H9 (cell line): ENCODE measurements around the gene USP37. TPM values are rescaled to one million over a fixed set of nuclear protein-coding genes. Genes with fewer than 3 reads are reported as not detected.

Experiments used
- DNase-seq: peaks from one replicate; pipeline ENCODE4 v3.0.0-alpha.2; 2017
- H2AFZ ChIP-seq: one replicate; pipeline ENCODE4 v1.6.1; 2013; ENCODE audit warnings: mild to moderate bottlenecking, low read length, control low read depth, moderate library complexity
- H2AK5ac ChIP-seq: 2 replicates; pipeline ENCODE4 v1.6.1; 2013; ENCODE audit warnings: low read length, control low read depth, mixed read lengths; ENCODE audit not compliant: insufficient read length
- H2BK120ac ChIP-seq: one replicate; pipeline ENCODE4 v1.6.1; 2013; ENCODE audit warnings: low read depth, mild to moderate bottlenecking, low read length, control low read depth, inconsistent platforms; ENCODE audit not compliant: poor library complexity, severe bottlenecking
- H2BK12ac ChIP-seq: 2 replicates; pipeline ENCODE4 v1.6.1; 2013; ENCODE audit warnings: low read length, control low read depth, mixed read lengths, low read depth; ENCODE audit not compliant: insufficient read length
- H2BK15ac ChIP-seq: 2 replicates; pipeline ENCODE4 v1.6.1; 2013; ENCODE audit warnings: low read depth, low read length, control low read depth
- H2BK20ac ChIP-seq: one replicate; pipeline ENCODE4 v1.6.1; 2013; ENCODE audit warnings: low read depth, mild to moderate bottlenecking, low read length, control low read depth, inconsistent platforms; ENCODE audit not compliant: poor library complexity, severe bottlenecking
- H2BK5ac ChIP-seq: 2 replicates; pipeline ENCODE4 v1.6.1; 2013; ENCODE audit warnings: low read length, control low read depth, mixed read lengths; ENCODE audit not compliant: insufficient read length
- H3K14ac ChIP-seq: 2 replicates; pipeline ENCODE4 v1.6.1; 2013; ENCODE audit warnings: low read length, control low read depth; ENCODE audit not compliant: insufficient read depth
- H3K18ac ChIP-seq: 2 replicates; pipeline ENCODE4 v1.6.1; 2013; ENCODE audit warnings: low read depth, mild to moderate bottlenecking, mixed read lengths, low read length, control low read depth; ENCODE audit not compliant: insufficient read length
- H3K23ac ChIP-seq: 2 replicates; pipeline ENCODE4 v1.6.1; 2013; ENCODE audit warnings: low read length, control low read depth, mixed read lengths, low read depth; ENCODE audit not compliant: insufficient read length
- H3K23me2 ChIP-seq: 2 replicates; pipeline ENCODE4 v1.6.1; 2013; ENCODE audit warnings: low read depth, mild to moderate bottlenecking, mixed read lengths, low read length, control low read depth; ENCODE audit not compliant: insufficient read length, poor library complexity, severe bottlenecking
- H3K27ac ChIP-seq: 2 replicates; pipeline ENCODE4 v1.5.1; 2013; ENCODE audit warnings: low read length, control low read depth, mixed read lengths, low read depth; ENCODE audit not compliant: insufficient read length
- H3K27me3 ChIP-seq: 2 replicates; pipeline ENCODE4 v1.6.1; 2013; ENCODE audit warnings: low read length, control low read depth, inconsistent platforms; ENCODE audit not compliant: insufficient read depth
- H3K4ac ChIP-seq: 2 replicates; pipeline ENCODE4 v1.6.1; 2013; ENCODE audit warnings: low read depth, mild to moderate bottlenecking, control low read depth, inconsistent platforms, low read length, moderate library complexity
- H3K4me1 ChIP-seq: 2 replicates; pipeline ENCODE4 v1.6.1; 2013; ENCODE audit warnings: low read length, control low read depth, inconsistent platforms; ENCODE audit not compliant: insufficient read depth
- H3K4me2 ChIP-seq: 2 replicates; pipeline ENCODE4 v1.6.1; 2013; ENCODE audit warnings: low read length, control low read depth, mixed read lengths; ENCODE audit not compliant: insufficient read length, insufficient read depth
- H3K56ac ChIP-seq: 2 replicates; pipeline ENCODE4 v1.6.1; 2013; ENCODE audit warnings: low read depth, mild to moderate bottlenecking, mixed read lengths, low read length, control low read depth; ENCODE audit not compliant: insufficient read length
- H3K79me1 ChIP-seq: 2 replicates; pipeline ENCODE4 v1.6.1; 2013; ENCODE audit warnings: low read depth, mild to moderate bottlenecking, moderate library complexity, low read length, control low read depth, inconsistent platforms; ENCODE audit not compliant: insufficient read depth, poor library complexity, severe bottlenecking
- H3K79me2 ChIP-seq: 2 replicates; pipeline ENCODE4 v1.6.1; 2013; ENCODE audit warnings: low read length, control low read depth, inconsistent platforms; ENCODE audit not compliant: insufficient read depth
- H3K9ac ChIP-seq: 2 replicates; pipeline ENCODE4 v1.6.1; 2013; ENCODE audit warnings: low read length, control low read depth, mixed read lengths; ENCODE audit not compliant: insufficient read length; ENCODE audit errors: extremely low read depth
- H3K9me3 ChIP-seq: one replicate; pipeline ENCODE4 v1.6.1; 2013; ENCODE audit warnings: low read depth, low read length, inconsistent platforms; ENCODE audit not compliant: control insufficient read depth
- H3T11ph ChIP-seq: one replicate; pipeline ENCODE4 v1.6.1; 2013; ENCODE audit warnings: mild to moderate bottlenecking, low read length, control low read depth, inconsistent platforms
- H4K20me1 ChIP-seq: one replicate; pipeline ENCODE4 v1.6.1; 2013; ENCODE audit not compliant: control insufficient read depth, insufficient read length, insufficient read depth
- H4K5ac ChIP-seq: 2 replicates; pipeline ENCODE4 v1.6.1; 2013; ENCODE audit warnings: low read depth, mild to moderate bottlenecking, mixed read lengths, low read length, control low read depth; ENCODE audit not compliant: insufficient read length
- H4K8ac ChIP-seq: replicated peaks from 2 replicates; pipeline ENCODE4 v1.6.1; 2013; ENCODE audit warnings: low read length, control low read depth, mixed read lengths, low read depth; ENCODE audit not compliant: insufficient read length
- H4K91ac ChIP-seq: 2 replicates; pipeline ENCODE4 v1.6.1; 2013; ENCODE audit warnings: low read depth, mild to moderate bottlenecking, moderate library complexity, mixed read lengths, low read length, control low read depth; ENCODE audit not compliant: insufficient read length
- H3K27ac Mint-ChIP-seq, 3 experiments: 2 replicates in 2 of 3; 3 replicates in 1 of 3; pipeline ENCODE4 v1.8.0; 2020 to 2021; ENCODE audit warnings: mixed read lengths in 3 of 3, mild to moderate bottlenecking in 1 of 3, moderate library complexity in 1 of 3
- H3K27me3 Mint-ChIP-seq: 2 replicates; pipeline ENCODE4 v1.8.0; 2021; ENCODE audit warnings: low read depth, mild to moderate bottlenecking, moderate library complexity, mixed read lengths
- H3K36me3 Mint-ChIP-seq, 3 experiments: 2 replicates in 2 of 3; 3 replicates in 1 of 3; pipeline ENCODE4 v1.8.0; 2020 to 2021; ENCODE audit warnings: low read depth in 3 of 3, mixed read lengths in 3 of 3; ENCODE audit not compliant: insufficient read depth in 1 of 3
- H3K4me1 Mint-ChIP-seq, 2 experiments: 2 replicates each; pipeline ENCODE4 v1.8.0; 2020; ENCODE audit warnings: mixed read lengths in 2 of 2
- H3K4me3 Mint-ChIP-seq, 2 experiments: 2 replicates in 1 of 2; 3 replicates in 1 of 2; pipeline ENCODE4 v1.8.0; 2020 to 2021; ENCODE audit warnings: mild to moderate bottlenecking in 2 of 2, mixed read lengths in 2 of 2, moderate library complexity in 1 of 2
- H3K9me3 Mint-ChIP-seq, 2 experiments: 2 replicates in 1 of 2; 3 replicates in 1 of 2; pipeline ENCODE4 v1.8.0; 2020; ENCODE audit warnings: mild to moderate bottlenecking in 2 of 2, mixed read lengths in 2 of 2, moderate library complexity in 1 of 2
- WGBS: extraction: QIAGEN DNeasy Blood & Tissue Kit; methylation state at CpG from one replicate; pipeline ENCODE4 v1.1.7; 2013; ENCODE audit warnings: missing lambda C conversion rate, low lambda C conversion rate, mixed read lengths; ENCODE audit not compliant: insufficient read length; ENCODE audit errors: extremely low coverage; 5-methylcytosine and 5-hydroxymethylcytosine counted together
- microRNA-seq: library from miRNA; unstranded; fragments of <30 nt; microRNA quantifications from one replicate; pipeline ENCODE4, GENCODE V29; 2020; ENCODE audit warnings: borderline microRNAs expressed
- total RNA-seq: library from RNA; stranded (reverse); gene quantifications from 2 replicates; pipeline ENCODE4 v1.2.1, GENCODE V29; 2021
- TF ChIP-seq, protein P1 (sequence below): fragments of 200-600 bp; sonication (generic); conservative IDR thresholded peaks from 3 replicates; pipeline ENCODE4 v1.8.0; 2021; ENCODE audit warnings: antibody characterized with exemption, mild to moderate bottlenecking

USP37 gene
- total RNA-seq, 1 experiment from 2014 or later: 34.9 TPM

DNA sequence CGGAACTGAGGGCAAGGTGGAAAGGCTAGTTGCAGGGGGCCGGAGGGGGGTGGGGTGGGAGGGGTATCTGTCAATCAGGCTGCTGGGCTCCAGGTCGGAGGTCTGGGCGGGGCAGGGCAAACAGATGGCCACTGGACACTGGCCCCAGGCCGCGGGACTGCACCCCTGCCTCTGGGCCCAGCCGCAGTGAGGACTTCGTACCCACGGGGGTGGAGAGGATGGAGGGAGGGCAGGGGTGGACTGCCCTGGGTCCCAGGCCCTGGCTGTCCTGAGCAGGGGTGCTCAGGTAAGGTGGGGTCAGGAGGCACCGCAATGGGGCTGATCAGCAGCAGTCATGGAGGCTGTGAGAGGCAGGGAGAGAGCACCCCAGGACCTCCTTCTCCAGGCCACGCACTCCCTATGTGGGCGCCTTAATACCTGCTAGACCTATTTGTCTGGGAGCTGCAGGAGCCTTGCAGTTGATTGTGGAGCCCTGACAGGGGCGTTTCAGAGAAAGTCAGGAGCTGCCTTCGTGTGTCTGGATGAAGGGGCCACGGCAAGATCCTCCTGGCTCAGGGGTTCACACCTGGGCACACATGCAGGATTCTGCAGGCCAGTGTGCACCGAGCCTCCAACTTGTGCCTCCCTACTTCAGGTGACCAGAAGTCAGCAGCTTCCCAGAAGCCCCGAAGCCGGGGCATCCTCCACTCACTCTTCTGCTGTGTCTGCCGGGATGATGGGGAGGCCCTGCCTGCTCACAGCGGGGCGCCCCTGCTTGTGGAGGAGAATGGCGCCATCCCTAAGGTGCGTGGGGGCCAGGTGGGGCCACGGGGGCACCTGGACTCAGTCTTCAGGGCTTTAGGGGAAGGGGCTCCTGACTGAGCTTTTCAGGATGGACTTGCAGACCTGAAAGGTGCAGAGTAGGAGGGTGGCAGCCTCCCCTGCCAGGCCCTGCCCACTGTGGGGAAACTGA, 166.9 kb downstream of the USP37 start:
- no CpG with 5 or more reads among the region's 24 CpGs for WGBS

More for the DNA sequence above, 166.9 kb downstream of the USP37 start:
- H3K14ac ChIP-seq: no peak overlapping the region
- H2BK15ac ChIP-seq: no peak overlapping the region
- no peak overlapping the region for H3K56ac ChIP-seq
- no peak for DNase-seq
- H3K23ac ChIP-seq: no peak overlapping the region
- Mint-ChIP-seq H3K9me3 (no peaks in the 10 kb centered on the region), H3K27ac (no peak overlapping the region), H3K27me3 (peaks cover 29% of the 10 kb centered on the region), H3K36me3 (peaks cover 4 to 25% (median 22%) of the 10 kb centered on the region in 3 experiments; a peak in 6 of 7 replicates), H3K4me1 (peaks cover 26 to 32% of the 10 kb centered on the region in 2 experiments), H3K4me3 (peak overlapping the region; percentile 90 to 92)
- no peak overlapping the region for H2BK20ac ChIP-seq
- H3K4ac ChIP-seq: no peak overlapping the region
- no peak overlapping the region for H3K18ac ChIP-seq
- H4K8ac ChIP-seq: no peak overlapping the region
- H2AK5ac ChIP-seq: no peak overlapping the region
- peaks cover 20% of the 10 kb centered on the region for H3K27me3 ChIP-seq
- no peaks in the 10 kb centered on the region for H3K9me3 ChIP-seq
- H3K23me2 ChIP-seq: peaks cover 36% of the 10 kb centered on the region
- no peak overlapping the region for H4K5ac ChIP-seq
- no peak overlapping the region for H4K91ac ChIP-seq
- H3K9ac ChIP-seq: no peak overlapping the region
- H3K4me1 ChIP-seq: no peaks in the 10 kb centered on the region; the same call in 1 of the 2 replicates
- no peak overlapping the region for H2BK5ac ChIP-seq
- no peaks in the 10 kb centered on the region for H4K20me1 ChIP-seq
- no peak overlapping the region for H3K27ac ChIP-seq
- TF ChIP-seq, protein P1, sequence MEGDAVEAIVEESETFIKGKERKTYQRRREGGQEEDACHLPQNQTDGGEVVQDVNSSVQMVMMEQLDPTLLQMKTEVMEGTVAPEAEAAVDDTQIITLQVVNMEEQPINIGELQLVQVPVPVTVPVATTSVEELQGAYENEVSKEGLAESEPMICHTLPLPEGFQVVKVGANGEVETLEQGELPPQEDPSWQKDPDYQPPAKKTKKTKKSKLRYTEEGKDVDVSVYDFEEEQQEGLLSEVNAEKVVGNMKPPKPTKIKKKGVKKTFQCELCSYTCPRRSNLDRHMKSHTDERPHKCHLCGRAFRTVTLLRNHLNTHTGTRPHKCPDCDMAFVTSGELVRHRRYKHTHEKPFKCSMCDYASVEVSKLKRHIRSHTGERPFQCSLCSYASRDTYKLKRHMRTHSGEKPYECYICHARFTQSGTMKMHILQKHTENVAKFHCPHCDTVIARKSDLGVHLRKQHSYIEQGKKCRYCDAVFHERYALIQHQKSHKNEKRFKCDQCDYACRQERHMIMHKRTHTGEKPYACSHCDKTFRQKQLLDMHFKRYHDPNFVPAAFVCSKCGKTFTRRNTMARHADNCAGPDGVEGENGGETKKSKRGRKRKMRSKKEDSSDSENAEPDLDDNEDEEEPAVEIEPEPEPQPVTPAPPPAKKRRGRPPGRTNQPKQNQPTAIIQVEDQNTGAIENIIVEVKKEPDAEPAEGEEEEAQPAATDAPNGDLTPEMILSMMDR: no peak
- H2AFZ ChIP-seq: no peak overlapping the region
- H3K4me2 ChIP-seq: peak overlapping the region; percentile 64
- no peaks in the 10 kb centered on the region for H3K79me2 ChIP-seq
- H2BK12ac ChIP-seq: no peak overlapping the region
- no peak overlapping the region for H2BK120ac ChIP-seq
- no peak overlapping the region for H3T11ph ChIP-seq
- no peaks in the 10 kb centered on the region for H3K79me1 ChIP-seq

Small RNA genes lying within 50 kb of the gene (microRNA-seq; reads per million reads assigned to microRNA genes)
- gene MIR26B: 1,419 reads per million, percentile 96 among the genes with 10 or more reads in this experiment

Other genes starting within 250 kb of the USP37 start
- not detected in 2 replicates for gene CATIP, start 211.5 kb downstream of the USP37 start, total RNA-seq
- 0.04 and 0.11 TPM in 2 replicates for gene SLC11A1, start 186.1 kb downstream of the USP37 start, total RNA-seq
- gene CTDSP1, start 168.5 kb downstream of the USP37 start, total RNA-seq: 52.3 and 56.6 TPM in 2 replicates
- gene VIL1, start 149.2 kb downstream of the USP37 start, total RNA-seq: 4.0 and 4.2 TPM in 2 replicates
- gene CNOT9, start 488 bp upstream of the USP37 start, total RNA-seq: 83.5 and 91.2 TPM in 2 replicates
- 0.18 and 0.42 TPM in 2 replicates for gene PLCD4, start 39.5 kb upstream of the USP37 start, total RNA-seq
- 41.4 and 43.4 TPM in 2 replicates for gene ZNF142, start 91.3 kb upstream of the USP37 start, total RNA-seq
- 39.1 and 44.1 TPM in 2 replicates for gene BCS1L, start 91.3 kb upstream of the USP37 start, total RNA-seq
- 35.3 and 40.7 TPM in 2 replicates for gene RNF25, start 103.7 kb upstream of the USP37 start, total RNA-seq
- gene STK36, start 103.7 kb upstream of the USP37 start, total RNA-seq: 32.7 and 38.7 TPM in 2 replicates
- 91.4 and 96.4 TPM in 2 replicates for gene TTLL4, start 142.5 kb upstream of the USP37 start, total RNA-seq
- 3.1 and 3.4 TPM in 2 replicates for gene CYP27A1, start 213.8 kb upstream of the USP37 start, total RNA-seq